H9 (cell line): ENCODE results near the gene TMEM151B. TPM values are rescaled to one million over a fixed set of nuclear protein-coding genes. Genes with fewer than 3 reads are reported as not detected.

Source experiments
- DNase-seq: peaks from one replicate; pipeline ENCODE4 v3.0.0-alpha.2; 2017
- H2AFZ ChIP-seq: one replicate; pipeline ENCODE4 v1.6.1; 2013; ENCODE audit warnings: mild to moderate bottlenecking, low read length, control low read depth, moderate library complexity
- H2AK5ac ChIP-seq: 2 replicates; pipeline ENCODE4 v1.6.1; 2013; ENCODE audit warnings: low read length, control low read depth, mixed read lengths; ENCODE audit not compliant: insufficient read length
- H2BK120ac ChIP-seq: one replicate; pipeline ENCODE4 v1.6.1; 2013; ENCODE audit warnings: low read depth, mild to moderate bottlenecking, low read length, control low read depth, inconsistent platforms; ENCODE audit not compliant: poor library complexity, severe bottlenecking
- H2BK12ac ChIP-seq: 2 replicates; pipeline ENCODE4 v1.6.1; 2013; ENCODE audit warnings: low read length, control low read depth, mixed read lengths, low read depth; ENCODE audit not compliant: insufficient read length
- H2BK15ac ChIP-seq: 2 replicates; pipeline ENCODE4 v1.6.1; 2013; ENCODE audit warnings: low read depth, low read length, control low read depth
- H2BK20ac ChIP-seq: one replicate; pipeline ENCODE4 v1.6.1; 2013; ENCODE audit warnings: low read depth, mild to moderate bottlenecking, low read length, control low read depth, inconsistent platforms; ENCODE audit not compliant: poor library complexity, severe bottlenecking
- H2BK5ac ChIP-seq: 2 replicates; pipeline ENCODE4 v1.6.1; 2013; ENCODE audit warnings: low read length, control low read depth, mixed read lengths; ENCODE audit not compliant: insufficient read length
- H3K14ac ChIP-seq: 2 replicates; pipeline ENCODE4 v1.6.1; 2013; ENCODE audit warnings: low read length, control low read depth; ENCODE audit not compliant: insufficient read depth
- H3K18ac ChIP-seq: 2 replicates; pipeline ENCODE4 v1.6.1; 2013; ENCODE audit warnings: low read depth, mild to moderate bottlenecking, mixed read lengths, low read length, control low read depth; ENCODE audit not compliant: insufficient read length
- H3K23ac ChIP-seq: 2 replicates; pipeline ENCODE4 v1.6.1; 2013; ENCODE audit warnings: low read length, control low read depth, mixed read lengths, low read depth; ENCODE audit not compliant: insufficient read length
- H3K23me2 ChIP-seq: 2 replicates; pipeline ENCODE4 v1.6.1; 2013; ENCODE audit warnings: low read depth, mild to moderate bottlenecking, mixed read lengths, low read length, control low read depth; ENCODE audit not compliant: insufficient read length, poor library complexity, severe bottlenecking
- H3K27ac ChIP-seq: 2 replicates; pipeline ENCODE4 v1.5.1; 2013; ENCODE audit warnings: low read length, control low read depth, mixed read lengths, low read depth; ENCODE audit not compliant: insufficient read length
- H3K27me3 ChIP-seq: 2 replicates; pipeline ENCODE4 v1.6.1; 2013; ENCODE audit warnings: low read length, control low read depth, inconsistent platforms; ENCODE audit not compliant: insufficient read depth
- H3K4ac ChIP-seq: 2 replicates; pipeline ENCODE4 v1.6.1; 2013; ENCODE audit warnings: low read depth, mild to moderate bottlenecking, control low read depth, inconsistent platforms, low read length, moderate library complexity
- H3K4me1 ChIP-seq: 2 replicates; pipeline ENCODE4 v1.6.1; 2013; ENCODE audit warnings: low read length, control low read depth, inconsistent platforms; ENCODE audit not compliant: insufficient read depth
- H3K4me2 ChIP-seq: 2 replicates; pipeline ENCODE4 v1.6.1; 2013; ENCODE audit warnings: low read length, control low read depth, mixed read lengths; ENCODE audit not compliant: insufficient read length, insufficient read depth
- H3K56ac ChIP-seq: 2 replicates; pipeline ENCODE4 v1.6.1; 2013; ENCODE audit warnings: low read depth, mild to moderate bottlenecking, mixed read lengths, low read length, control low read depth; ENCODE audit not compliant: insufficient read length
- H3K79me1 ChIP-seq: 2 replicates; pipeline ENCODE4 v1.6.1; 2013; ENCODE audit warnings: low read depth, mild to moderate bottlenecking, moderate library complexity, low read length, control low read depth, inconsistent platforms; ENCODE audit not compliant: insufficient read depth, poor library complexity, severe bottlenecking
- H3K79me2 ChIP-seq: 2 replicates; pipeline ENCODE4 v1.6.1; 2013; ENCODE audit warnings: low read length, control low read depth, inconsistent platforms; ENCODE audit not compliant: insufficient read depth
- H3K9ac ChIP-seq: 2 replicates; pipeline ENCODE4 v1.6.1; 2013; ENCODE audit warnings: low read length, control low read depth, mixed read lengths; ENCODE audit not compliant: insufficient read length; ENCODE audit errors: extremely low read depth
- H3K9me3 ChIP-seq: one replicate; pipeline ENCODE4 v1.6.1; 2013; ENCODE audit warnings: low read depth, low read length, inconsistent platforms; ENCODE audit not compliant: control insufficient read depth
- H3T11ph ChIP-seq: one replicate; pipeline ENCODE4 v1.6.1; 2013; ENCODE audit warnings: mild to moderate bottlenecking, low read length, control low read depth, inconsistent platforms
- H4K20me1 ChIP-seq: one replicate; pipeline ENCODE4 v1.6.1; 2013; ENCODE audit not compliant: control insufficient read depth, insufficient read length, insufficient read depth
- H4K5ac ChIP-seq: 2 replicates; pipeline ENCODE4 v1.6.1; 2013; ENCODE audit warnings: low read depth, mild to moderate bottlenecking, mixed read lengths, low read length, control low read depth; ENCODE audit not compliant: insufficient read length
- H4K8ac ChIP-seq: replicated peaks from 2 replicates; pipeline ENCODE4 v1.6.1; 2013; ENCODE audit warnings: low read length, control low read depth, mixed read lengths, low read depth; ENCODE audit not compliant: insufficient read length
- H4K91ac ChIP-seq: 2 replicates; pipeline ENCODE4 v1.6.1; 2013; ENCODE audit warnings: low read depth, mild to moderate bottlenecking, moderate library complexity, mixed read lengths, low read length, control low read depth; ENCODE audit not compliant: insufficient read length
- H3K27ac Mint-ChIP-seq, 3 experiments: 2 replicates in 2 of 3; 3 replicates in 1 of 3; pipeline ENCODE4 v1.8.0; 2020 to 2021; ENCODE audit warnings: mixed read lengths in 3 of 3, mild to moderate bottlenecking in 1 of 3, moderate library complexity in 1 of 3
- H3K27me3 Mint-ChIP-seq: 2 replicates; pipeline ENCODE4 v1.8.0; 2021; ENCODE audit warnings: low read depth, mild to moderate bottlenecking, moderate library complexity, mixed read lengths
- H3K36me3 Mint-ChIP-seq, 3 experiments: 2 replicates in 2 of 3; 3 replicates in 1 of 3; pipeline ENCODE4 v1.8.0; 2020 to 2021; ENCODE audit warnings: low read depth in 3 of 3, mixed read lengths in 3 of 3; ENCODE audit not compliant: insufficient read depth in 1 of 3
- H3K4me1 Mint-ChIP-seq, 2 experiments: 2 replicates each; pipeline ENCODE4 v1.8.0; 2020; ENCODE audit warnings: mixed read lengths in 2 of 2
- H3K4me3 Mint-ChIP-seq, 2 experiments: 2 replicates in 1 of 2; 3 replicates in 1 of 2; pipeline ENCODE4 v1.8.0; 2020 to 2021; ENCODE audit warnings: mild to moderate bottlenecking in 2 of 2, mixed read lengths in 2 of 2, moderate library complexity in 1 of 2
- H3K9me3 Mint-ChIP-seq, 2 experiments: 2 replicates in 1 of 2; 3 replicates in 1 of 2; pipeline ENCODE4 v1.8.0; 2020; ENCODE audit warnings: mild to moderate bottlenecking in 2 of 2, mixed read lengths in 2 of 2, moderate library complexity in 1 of 2
- CTCF ChIP-seq: fragments of 200-600 bp; sonication (generic); conservative IDR thresholded peaks from 3 replicates; pipeline ENCODE4 v1.8.0; 2021; ENCODE audit warnings: antibody characterized with exemption, mild to moderate bottlenecking
- WGBS: extraction: QIAGEN DNeasy Blood & Tissue Kit; methylation state at CpG from one replicate; pipeline ENCODE4 v1.1.7; 2013; ENCODE audit warnings: missing lambda C conversion rate, low lambda C conversion rate, mixed read lengths; ENCODE audit not compliant: insufficient read length; ENCODE audit errors: extremely low coverage; 5-methylcytosine and 5-hydroxymethylcytosine counted together
- total RNA-seq: library from RNA; stranded (reverse); gene quantifications from 2 replicates; pipeline ENCODE4 v1.2.1, GENCODE V29; 2021

TMEM151B gene
- total RNA-seq, 1 experiment from 2014 or later, result 2.4 TPM

DNA sequence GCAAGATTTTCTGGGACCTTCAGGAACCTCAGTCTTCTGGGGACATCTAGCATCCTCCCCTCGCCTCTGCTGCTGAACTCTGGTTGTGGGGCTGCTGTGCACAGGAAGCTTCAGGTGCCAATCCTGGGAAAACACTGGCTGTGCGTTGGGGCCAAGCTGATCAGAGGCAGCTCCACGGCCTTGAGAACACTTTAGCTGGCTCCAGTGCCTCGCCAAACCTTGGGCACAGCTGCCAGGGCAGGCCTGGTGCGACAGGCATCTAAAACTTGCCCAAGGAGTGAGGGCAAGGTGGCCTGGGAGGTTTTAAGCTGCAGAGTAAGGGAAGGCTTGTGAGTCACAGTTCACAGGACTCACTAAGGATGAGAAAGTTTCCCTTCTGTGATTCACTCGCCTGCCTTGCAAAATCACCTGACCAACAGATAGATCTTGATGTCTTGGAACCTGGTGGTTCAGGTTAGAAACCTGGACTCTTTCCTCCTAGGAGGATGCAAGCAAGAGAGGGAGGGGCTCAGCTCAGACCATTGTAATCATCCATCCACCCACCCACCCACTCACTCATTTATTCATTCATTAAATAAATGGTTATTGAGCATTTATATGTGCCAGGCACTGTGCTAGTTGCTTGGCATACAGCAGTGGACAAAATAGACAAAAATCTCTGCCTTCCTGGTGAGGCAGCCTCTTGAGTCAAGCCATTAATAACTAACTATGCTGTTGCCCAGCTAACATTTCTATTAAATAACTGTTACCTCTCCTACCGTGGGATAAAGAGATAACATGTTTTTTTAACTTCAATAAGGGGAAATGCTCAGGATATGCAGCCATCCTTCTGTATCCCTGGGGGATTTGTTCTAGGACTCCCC lies 69.7 kb downstream of the TMEM151B start:
- H3K9me3 Mint-ChIP-seq, result no peaks in the 10 kb centered on the region
- H4K20me1 ChIP-seq, result no peaks in the 10 kb centered on the region
- no peak overlapping the region for H3K56ac ChIP-seq
- H4K5ac ChIP-seq, result no peak overlapping the region
- no peak overlapping the region for H3K14ac ChIP-seq
- H2BK15ac ChIP-seq, result no peak overlapping the region
- H3K4me3 Mint-ChIP-seq, result no peak overlapping the region
- no peak overlapping the region for H3T11ph ChIP-seq
- H3K27ac Mint-ChIP-seq, result no peak overlapping the region; a peak in 1 of 7 replicates
- WGBS, result no CpG with 5 or more reads among the region's 7 CpGs
- no peak overlapping the region for H2BK5ac ChIP-seq
- no peak overlapping the region for H4K8ac ChIP-seq
- peaks cover 5% of the 10 kb centered on the region for H3K27me3 Mint-ChIP-seq
- no peak overlapping the region for H3K4me2 ChIP-seq
- no peaks in the 10 kb centered on the region for H3K36me3 Mint-ChIP-seq
- no peak for TF ChIP-seq CTCF
- no peak overlapping the region for H3K18ac ChIP-seq
- H3K23ac ChIP-seq, result no peak overlapping the region
- H3K9ac ChIP-seq, result no peak overlapping the region
- DNase-seq, result no peak
- no peaks in the 10 kb centered on the region for H3K79me1 ChIP-seq
- no peak overlapping the region for H2AK5ac ChIP-seq
- H3K4me1 ChIP-seq, result peaks cover 2% of the 10 kb centered on the region; the same call in 1 of the 2 replicates
- H3K27ac ChIP-seq, result no peak overlapping the region
- no peak overlapping the region for H3K4ac ChIP-seq
- H3K27me3 ChIP-seq, result no peaks in the 10 kb centered on the region
- H2BK120ac ChIP-seq, result no peak overlapping the region
- H2BK20ac ChIP-seq, result no peak overlapping the region
- no peak overlapping the region for H2AFZ ChIP-seq
- H2BK12ac ChIP-seq, result no peak overlapping the region
- H3K4me1 Mint-ChIP-seq, result peaks cover 33 to 35% of the 10 kb centered on the region in 2 experiments
- no peaks in the 10 kb centered on the region for H3K9me3 ChIP-seq
- no peak overlapping the region for H4K91ac ChIP-seq
- H3K23me2 ChIP-seq, result no peaks in the 10 kb centered on the region
- H3K79me2 ChIP-seq, result no peaks in the 10 kb centered on the region
